GM19043 (cell line): ENCODE results near the gene KLK2.

Experiments
- ATAC-seq: cut with Tn5 transposase; IDR thresholded peaks from one replicate; pipeline ENCODE4 v1.9.1; 2021; ENCODE audit warnings: low read depth; ENCODE audit not compliant: unreplicated experiment

The KLK2 gene

GRCh38 chr19:50873056-50873455, at the start of gene KLK2:
Gene KLK2 (plus strand): TSS chr19:50873439. CDS start chr19:50873474, 35 bp downstream.
- ATAC-seq, result no peak

GRCh38 chr19:50826492-50827240, 46.6 kb upstream of the KLK2 start:
- ATAC-seq, result no peak

DNA sequence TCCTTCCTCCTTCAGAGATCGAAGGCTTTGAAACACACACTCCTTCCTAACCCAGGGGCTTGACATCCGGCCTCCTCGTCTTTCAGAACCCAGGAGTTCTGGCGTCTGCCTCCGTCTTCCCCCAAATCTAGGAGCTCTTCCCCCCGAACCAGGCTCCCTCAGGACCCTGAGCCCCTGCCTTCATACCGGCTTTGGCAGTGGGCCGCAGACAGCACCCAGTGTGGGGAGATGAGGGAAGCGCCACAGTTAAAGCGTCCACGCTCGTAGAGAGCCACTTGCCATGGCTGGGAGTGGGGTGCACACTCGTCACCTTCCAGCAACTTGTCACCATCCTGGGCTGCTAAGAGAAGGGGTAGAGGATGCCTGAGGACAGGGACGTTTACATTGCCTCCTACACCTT, 45.8 kb upstream of the KLK2 start:
- ATAC-seq, result no peak

DNA sequence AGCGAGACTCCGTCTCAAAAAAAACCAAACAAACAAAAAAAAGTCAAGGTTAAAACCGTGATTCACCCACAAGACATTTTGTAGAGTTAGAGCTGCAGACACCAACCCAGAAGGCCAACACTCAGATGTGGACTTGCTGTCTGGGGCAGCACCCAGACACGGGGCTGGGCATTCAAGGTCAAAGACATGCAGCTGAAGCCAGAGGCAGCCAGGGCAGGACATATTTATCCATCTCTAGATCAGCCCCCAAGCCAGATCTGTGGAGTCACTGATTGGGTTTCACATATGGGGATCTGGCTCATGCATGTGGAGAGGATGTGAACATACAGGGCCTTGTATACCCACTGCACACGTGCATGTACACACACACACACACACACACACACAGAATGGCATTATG, 43.4 kb upstream of the KLK2 start:
- ATAC-seq, result no peak

DNA sequence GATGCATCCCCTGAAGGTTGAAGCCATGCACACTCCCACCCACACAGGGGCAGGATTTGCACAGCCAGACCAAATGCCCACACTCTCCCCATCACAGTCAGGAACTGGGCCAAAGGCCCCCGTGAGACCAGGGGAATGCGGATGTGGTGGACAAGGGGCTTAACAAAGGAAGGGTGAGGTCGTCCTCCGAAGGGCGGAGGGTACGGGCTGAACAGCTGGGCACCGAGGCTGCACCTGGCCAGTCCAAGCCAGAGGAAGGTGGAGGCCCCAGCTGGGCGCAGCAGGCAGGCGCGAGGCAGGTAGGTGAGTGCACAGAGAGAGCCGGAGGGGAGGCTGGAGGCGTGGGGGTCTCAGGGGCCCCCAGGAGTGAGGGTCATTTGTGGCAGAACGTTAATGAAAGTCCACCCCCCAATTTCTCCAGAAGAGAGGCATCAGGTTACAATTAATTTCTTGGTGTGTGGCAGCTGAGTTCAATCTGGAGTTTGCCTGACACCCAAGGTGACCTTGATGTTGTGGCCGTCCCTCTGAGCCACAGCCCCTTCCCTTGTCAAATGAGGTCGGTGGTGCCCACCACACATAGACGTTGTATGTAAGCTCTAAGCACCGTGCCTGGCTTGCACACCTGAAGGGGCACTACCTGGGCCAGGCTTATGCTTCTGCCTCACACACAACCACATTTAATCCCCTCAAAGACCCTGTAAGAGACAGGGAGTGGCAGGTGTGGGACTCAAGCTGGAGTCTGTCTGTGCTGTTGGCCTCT, 42.8 kb upstream of the KLK2 start:
- ATAC-seq, result no peak

DNA sequence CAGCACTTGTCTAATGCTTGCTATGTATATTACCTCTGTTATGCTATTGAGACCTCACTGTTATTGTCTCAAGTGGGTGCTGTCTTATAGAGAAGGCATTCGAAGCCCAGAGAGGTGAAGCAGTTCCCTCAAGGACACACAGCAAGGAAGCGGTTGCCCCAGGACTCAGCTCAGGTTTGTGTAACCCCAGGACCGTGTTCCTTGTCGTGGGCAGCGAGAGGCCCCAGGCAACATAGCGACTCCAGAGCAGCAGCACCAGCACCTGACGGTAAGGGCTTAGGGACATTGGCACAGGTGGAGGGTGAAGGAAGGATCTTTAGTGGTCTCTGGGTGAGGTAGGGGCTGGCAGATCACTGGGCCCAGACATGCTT, 42.2 kb upstream of the KLK2 start:
- ATAC-seq, result no peak

DNA sequence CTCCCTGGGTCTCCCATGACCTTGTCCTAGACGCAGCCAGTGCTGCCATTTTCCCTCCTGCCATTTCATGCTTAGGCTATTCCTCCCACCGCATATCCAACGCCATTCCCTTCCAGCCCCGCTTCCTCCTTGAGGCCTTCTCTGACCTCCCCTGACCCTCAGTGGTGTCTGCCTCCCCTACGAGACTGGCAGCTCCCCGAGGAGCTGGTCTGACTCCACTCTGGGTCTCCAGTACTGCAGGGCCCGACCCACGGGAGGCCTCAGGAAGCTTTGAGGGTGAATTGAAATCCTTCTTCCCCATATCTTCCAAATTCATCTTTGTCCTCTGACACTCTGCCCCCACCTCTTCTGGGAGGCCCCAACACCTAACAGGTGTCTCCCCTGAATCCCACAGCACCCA, 40.6 kb upstream of the KLK2 start:
- no peak for ATAC-seq

DNA sequence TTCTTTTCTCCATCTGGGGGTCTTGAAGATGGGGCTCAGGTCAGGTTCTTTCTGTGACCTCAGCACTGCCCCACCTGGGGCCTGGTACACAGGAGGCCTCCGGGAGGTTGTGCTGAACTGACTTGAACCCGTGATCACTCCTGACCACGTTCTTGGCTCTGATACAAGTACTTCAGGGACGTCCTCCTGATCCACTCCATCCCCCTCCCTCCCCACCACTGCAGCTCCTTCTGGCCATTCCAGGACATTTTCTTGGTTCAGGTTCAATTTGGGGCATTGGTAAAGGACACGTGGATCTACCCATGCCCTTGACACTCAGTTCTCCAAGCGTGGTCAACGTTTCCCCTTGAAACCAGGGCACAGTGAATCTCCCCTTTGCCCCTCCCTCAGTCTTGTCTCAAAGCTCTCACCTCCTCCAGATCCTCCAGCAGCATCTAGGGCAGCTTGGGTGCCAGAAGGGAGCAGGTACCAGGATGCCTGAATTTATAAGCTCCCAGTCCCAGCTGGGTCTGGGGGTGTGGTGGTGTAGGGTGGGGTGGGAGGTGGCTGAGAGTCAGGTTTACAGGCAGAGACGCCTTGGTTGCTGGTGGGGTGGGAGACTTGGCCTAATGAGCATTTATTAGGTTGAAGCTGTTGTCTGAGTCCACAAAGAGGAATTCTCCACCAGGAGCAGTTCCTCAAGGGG, 40.0 kb upstream of the KLK2 start, which contains the start of gene KLK15:
KLK15 (minus strand) TSS at position 458 of the 685 bp plus-strand sequence. CDS start 2,082 bp downstream, outside the sequence.
- no peak for ATAC-seq

DNA sequence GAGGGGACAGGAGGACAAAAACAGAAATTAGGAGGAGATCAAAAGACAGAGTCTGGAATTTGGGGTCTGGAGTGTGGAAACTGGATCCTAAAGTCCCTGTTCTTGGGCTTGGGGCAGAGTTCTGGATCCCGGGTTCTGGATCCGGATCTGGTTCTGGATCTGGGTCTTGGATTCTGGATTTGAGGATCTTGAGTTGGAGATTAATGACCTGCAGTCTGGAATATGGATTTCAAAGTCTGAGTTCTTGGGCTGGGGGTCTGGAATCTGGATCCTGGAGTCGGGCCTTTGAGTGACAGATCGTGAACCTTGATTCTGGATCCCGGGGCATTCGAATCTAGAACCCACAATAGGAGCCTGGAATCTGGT, 39.5 kb upstream of the KLK2 start:
- ATAC-seq, result no peak

GRCh38 chr19:50835103-50835784, 38.0 kb upstream of the KLK2 start:
- no peak for ATAC-seq

- no peak for ATAC-seq
Measured at GRCh38 chr19:50835785-50836542, 37.3 kb upstream of the KLK2 start.

DNA sequence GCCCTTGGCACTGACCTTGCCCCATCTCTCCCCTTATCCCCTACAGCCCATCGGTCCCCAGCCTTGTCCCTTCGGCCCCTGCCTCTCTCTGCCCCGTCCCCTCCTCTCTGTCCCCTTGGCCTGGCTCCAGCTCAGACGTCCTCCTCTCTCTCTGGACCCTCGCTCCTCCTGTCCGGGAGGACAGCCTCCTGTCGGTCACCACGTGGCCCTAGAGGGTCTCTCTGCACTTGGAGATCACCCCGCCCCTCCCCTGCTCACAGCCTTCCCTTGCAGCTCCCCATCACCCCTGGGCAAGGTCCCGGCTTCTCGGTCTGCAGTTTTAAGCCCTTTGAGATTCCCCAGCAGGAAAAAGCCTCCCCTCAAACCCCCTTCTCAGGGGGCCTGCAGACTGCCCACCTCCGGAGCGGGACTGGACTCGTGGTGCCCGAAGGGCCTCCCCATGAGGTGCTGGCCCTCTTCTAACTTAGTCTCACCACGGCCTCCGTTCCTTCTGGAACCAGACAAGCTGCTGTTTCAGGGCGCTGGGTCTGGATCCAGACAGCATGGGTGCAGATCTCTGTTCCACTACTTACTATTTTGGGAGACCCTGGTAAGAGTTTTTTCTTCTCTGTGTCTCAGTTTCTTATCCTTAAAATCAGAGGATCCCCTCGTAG, 36.6 kb upstream of the KLK2 start:
- no peak for ATAC-seq

DNA sequence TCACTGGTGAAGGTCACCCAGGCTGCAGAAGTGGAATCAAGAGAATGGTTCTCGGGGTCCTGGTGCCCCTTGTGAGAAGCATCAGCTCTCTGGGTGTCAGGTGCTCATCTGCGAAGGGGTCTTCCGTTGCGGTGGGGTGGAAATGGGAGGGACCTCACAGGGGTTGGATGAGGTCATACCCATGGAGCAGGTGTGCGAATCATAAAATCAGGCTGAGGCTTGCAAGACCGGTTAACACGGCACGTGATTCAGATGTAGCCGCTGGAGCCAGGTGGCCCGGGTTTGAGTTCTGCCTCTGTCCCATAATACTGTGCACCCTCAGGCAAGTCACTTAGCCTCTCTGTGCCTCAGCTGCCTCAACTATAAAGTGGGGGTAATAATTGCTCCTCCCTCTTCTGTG, 35.9 kb upstream of the KLK2 start:
- no peak for ATAC-seq

GRCh38 chr19:50838239-50838638, 35.0 kb upstream of the KLK2 start:
- ATAC-seq, result no peak

DNA sequence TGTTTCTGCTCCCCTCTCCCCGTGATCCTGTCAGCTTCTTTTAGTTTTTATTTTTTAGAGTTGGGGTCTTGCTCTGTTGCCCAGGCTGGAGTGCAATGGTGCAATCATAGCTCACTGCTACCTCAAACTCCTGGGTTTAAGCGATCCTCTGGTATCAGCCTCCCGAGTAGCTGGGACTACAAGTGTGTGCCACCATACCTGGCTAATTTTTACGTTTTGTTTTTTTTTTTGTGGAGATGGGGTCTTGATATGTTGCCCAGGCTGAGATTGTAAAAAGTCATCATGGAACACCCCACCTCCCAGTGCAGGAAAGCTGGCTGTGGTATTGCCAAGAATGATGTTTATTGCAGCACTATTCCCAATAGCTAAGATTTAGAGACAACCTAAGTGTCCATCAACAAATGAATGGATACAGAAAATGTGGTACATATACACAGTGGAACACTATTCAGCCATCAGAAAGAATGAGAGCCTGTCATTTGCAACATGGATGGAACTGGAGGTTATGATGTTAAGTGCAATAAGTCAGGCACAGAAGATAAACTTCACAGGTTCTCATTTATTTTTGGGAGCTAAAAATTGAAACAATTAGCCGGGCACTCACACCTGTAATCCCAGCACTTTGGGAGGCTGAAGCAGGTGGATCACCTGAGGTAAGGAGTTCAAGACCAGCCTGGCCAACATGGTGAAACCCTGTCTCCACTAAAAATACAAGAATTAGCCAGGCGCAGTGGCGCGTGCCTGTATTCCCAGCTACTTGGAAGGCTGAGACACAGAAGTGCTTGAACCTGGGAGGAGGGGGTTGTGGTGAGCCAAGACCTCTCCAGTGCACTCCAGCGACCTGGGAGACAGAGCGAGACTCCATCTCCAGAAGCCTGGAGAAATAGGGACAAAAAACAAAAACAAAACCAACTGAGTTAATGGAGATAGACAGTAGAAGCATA, 33.3 kb upstream of the KLK2 start:
- ATAC-seq, result no peak

DNA sequence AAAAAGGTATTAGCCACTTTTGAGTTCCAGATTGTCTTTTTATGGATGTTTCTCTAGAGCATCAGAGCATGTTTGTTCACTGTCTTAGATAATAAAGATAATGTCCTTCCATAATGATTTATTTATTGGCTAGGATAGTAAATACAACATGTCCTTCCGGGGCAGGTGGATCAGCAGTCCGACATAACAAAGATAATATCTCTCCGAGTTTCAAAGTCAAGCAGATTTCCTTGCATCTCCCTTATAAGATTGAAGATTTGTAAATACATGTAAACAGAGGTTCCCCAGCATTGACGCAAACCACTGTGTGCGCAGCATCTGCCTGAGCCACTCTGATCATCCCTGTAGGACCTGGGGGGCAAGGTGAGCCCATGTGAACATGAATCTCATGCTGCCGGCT, 31.1 kb upstream of the KLK2 start:
- ATAC-seq, result no peak

DNA sequence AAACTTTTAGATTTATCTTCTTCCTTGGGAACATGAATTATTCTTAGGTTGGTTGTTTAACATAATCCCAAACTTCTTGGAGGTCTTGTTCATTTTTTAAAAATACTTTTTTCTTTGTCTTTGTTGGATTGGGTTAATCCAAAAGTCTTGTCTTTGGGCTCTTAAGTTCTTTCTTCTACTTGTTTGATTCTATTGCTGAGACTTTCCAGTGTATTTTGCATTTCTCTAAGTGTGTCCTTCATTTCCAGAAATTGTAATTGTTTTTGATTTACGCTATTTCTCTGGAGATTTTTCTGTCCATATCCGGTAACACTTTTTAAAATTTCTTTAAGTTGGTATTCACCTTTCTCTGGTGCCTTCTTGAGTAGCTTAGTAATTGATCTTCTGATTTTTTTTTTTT, 30.0 kb upstream of the KLK2 start:
- no peak for ATAC-seq

DNA sequence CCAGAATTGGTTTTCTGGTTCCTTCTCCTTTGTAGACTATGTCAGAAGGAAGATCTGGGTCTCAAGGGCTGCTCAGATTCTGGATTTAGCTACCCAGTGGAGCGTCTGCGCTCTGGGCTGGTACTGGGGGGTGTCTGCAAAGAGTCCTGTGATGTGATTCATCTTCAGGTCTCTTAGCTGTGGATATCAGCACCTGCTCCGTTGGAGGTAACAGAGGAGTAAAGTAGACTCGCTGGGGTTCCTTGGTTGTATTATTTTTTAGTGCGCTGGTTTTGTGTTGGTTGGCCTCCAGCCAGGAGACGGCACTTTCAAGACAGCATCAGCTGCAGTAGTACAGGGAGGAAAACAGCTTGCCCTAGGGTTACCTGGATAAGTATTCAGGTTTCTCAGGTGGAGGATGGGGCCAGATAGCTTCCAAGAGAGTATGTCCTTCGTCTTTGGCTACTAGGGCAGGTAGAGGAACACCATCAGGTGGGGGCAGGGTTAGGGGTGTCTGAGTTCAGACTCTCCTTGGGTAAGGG, 29.5 kb upstream of the KLK2 start:
- no peak for ATAC-seq
